Stimulated activated CD8-positive, alpha-beta memory T cell treated with anti-CD3 and anti-CD28 coated beads, Interleukin-12 subunit alpha, Interleukin-12 subunit beta, amount 100 ng/mL, for 1 hour (primary cell): Measurements from ENCODE around the gene EDNRA.

Experiments
- DNase-seq: peaks from one replicate; pipeline ENCODE4 v3.0.0-alpha.2; 2020; ENCODE audit warnings: low read depth

Gene EDNRA

DNA sequence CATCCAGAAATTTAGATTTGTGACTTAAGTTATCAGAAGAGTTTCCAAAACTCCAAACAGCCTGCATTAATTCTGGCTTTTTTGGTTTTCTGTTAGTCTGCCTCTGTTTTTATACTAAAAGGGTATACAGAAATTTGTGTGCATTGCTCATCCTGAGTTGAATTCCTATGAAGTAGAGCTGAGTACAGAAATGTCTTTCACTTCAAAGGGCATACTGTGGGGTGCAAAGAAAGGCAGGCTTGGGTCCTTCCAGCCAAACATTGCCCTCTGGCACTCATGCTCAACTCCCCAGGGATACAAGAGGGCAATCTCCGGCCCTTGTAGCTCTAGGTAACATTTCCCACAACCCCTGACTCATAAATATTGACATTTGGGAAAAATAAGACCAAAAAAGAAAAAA is 108.7 kb downstream of the EDNRA start:
- no peak for DNase-seq

DNA sequence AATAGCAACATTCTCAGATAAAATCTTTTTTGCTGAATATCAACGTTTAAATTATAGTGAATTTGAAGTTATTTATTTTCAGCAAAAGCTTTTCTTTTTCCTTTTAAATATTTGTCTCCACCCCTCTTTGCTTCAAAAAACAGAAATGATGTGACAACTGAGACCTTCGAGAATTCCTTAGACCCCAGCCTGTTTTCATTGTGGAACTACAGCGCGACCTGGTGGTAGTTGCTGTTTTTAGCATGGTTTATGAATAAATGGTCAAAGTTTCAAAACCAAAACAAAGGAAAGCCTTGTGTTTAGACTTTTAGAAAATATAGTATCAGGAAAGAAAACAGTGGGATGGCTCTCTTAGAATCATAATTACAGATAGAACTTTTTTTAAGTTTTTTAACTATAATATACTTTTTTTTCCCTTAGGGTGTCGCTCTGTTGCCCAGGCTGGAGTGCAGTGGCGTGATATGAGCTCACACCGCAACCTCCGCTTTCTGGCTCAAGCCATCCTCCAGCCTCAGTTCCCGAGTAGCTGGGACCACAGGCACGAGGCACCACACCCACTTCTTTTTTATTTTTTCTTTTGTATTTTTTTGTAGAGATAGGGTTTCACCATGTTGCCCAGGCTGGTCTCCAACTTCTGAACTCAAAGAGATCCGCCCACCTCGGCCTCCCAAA is 109.5 kb downstream of the EDNRA start:
- DNase-seq, result no peak

DNA sequence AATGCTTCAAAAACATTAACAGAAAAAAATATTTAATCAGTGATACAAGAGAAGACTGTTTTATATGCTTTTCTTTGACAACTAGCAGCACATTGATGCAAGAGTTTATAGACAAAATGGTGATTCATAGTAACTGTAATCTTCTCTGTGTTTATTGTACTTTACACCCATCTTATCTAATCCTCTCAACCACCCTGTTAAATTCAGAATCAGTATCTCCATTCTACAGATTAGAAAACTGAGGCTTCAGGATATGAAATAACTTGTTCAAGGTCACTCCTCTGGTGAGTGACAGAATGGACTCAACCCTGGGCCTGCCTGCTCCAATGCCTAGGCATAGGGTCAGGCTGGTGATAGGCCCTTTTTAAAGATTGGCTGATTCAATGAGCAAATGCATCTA is 110.2 kb downstream of the EDNRA start:
- DNase-seq, result no peak

DNA sequence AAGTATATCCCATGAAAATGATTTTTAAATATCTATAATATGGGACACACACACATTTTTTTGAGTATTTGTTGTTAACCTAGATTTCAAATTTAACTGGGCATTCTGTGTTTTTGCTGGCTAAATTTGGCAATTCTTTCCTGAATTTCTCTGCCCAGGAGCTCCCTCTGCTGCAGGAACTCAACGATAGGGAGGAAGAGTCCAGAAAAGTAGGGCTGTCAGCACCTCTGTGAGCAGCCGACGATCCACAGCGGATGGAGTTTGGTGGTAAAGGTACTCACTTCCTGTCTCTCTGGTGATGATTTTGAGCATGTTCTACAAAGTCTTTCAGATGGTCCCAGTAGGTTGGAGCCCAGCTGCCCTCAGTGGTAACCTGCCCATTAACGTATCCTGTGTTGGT is 113.2 kb downstream of the EDNRA start:
- DNase-seq, result no peak
